GM03348 (cell line): ENCODE measurements around the gene MTFMT.
"Not testable (repeated sequence)": the region's sequence is repeated elsewhere in the genome, so short reads cannot be mapped to it uniquely, and the experiment has no call there.

ENCODE experiments used
- DNase-seq: peaks from one replicate; pipeline ENCODE4 v3.0.0; 2012; ENCODE audit warnings: low spot score

Gene MTFMT

DNA sequence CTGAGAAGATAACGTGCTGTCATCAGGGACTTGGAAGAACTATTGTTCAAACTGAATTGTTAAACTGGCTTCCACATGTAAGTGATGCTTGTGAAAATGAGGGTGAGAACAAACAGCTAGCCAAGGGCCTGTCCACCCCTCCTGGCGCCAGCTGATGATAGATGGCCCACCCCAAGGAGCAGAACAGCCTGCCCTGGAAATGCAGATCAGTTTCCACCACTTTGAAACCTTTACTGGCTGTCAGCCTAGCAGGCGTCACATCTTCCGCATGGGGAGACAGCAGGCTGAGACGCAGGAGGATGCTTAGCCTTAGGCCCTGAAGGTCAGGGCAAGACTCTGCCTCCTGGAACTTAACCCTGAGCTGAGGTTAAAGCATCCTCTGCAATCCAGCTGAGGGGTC is 9.4 kb upstream of the MTFMT start:
- no peak for DNase-seq

DNA sequence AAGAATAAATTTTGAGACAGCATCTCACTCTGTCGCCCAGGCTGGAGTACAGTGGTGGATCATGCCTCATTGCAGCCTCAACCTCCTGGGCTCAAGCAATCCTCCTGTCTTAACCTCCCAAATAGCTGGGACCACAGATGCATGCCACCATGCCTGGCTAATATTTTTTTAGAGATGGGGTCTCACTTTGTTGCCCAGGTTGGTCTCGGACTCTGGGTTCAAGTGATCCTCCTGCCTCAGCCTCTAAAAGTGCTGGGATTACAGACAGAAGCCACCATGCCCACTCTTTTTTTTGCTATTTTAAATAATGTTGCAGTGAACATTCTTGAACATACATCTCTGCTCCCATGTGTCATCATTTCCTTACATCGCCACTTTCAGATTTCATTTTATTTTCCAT is 9.0 kb upstream of the MTFMT start:
- no peak for DNase-seq

DNA sequence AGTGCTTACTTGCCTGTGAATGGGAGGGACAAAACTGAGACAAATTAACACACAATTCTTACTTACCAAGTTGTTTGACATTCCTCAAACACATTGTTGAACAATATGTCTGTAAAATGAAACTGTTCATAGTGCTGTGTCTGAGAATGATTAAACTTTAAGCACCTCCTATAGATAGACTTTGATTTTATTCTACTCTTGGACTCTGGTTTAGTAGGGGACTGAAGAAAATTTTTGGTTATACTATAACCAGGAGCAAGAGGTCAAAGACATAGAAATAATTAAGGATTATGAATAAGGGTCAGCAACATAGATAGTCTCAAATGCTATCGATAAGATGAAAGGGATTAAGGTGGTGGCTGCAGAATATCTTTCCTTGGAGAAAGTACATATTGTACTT is 7.9 kb upstream of the MTFMT start:
- no peak for DNase-seq

DNA sequence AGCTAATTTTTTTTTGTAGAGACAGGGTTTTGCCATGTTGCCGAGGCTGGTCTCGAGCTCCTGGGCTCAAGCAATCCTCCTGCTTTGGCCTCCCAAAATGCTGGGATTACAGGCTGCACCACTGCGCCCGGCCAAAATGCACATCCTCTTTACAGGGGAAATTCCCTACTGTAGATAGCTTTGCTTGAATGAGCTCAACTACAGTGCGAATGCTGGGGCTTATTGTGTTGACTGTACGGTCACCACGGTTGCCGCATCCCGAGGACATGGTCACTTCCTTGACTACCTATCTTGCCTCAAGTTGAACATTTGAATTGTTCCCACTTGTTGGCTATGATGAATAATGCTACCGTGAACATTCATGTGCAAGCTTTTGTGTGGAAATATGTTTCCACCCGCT is 5.3 kb upstream of the MTFMT start:
- no peak for DNase-seq

DNA sequence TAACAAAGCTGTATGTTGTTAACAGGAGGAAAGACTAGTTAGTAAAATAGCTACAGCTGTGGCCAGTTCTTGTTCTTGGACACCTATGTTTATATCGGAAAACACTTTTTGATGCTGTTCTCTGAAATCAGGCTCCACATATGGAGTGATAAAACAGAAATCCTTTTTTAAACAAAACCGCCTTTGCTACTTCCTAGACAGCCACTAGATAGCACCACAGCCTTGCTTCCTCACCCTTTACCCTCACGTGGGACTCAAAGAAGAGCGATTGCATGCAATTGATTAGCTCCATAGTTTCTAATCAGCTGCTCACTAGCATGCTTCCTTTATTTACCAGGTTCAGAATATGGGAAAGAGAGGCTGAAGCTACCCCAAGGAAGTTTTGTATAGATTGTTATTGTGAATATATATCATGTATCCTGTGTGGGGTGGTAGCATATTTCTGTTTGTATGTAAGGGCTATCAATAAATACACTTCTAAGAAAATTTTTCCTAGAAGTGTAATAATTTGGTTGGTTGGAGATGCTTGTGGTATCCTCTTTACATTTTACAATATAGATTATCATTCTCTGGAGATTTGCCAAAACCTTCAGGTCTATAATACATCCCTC is 4.3 kb upstream of the MTFMT start:
- DNase-seq, result peak; percentile 71

DNA sequence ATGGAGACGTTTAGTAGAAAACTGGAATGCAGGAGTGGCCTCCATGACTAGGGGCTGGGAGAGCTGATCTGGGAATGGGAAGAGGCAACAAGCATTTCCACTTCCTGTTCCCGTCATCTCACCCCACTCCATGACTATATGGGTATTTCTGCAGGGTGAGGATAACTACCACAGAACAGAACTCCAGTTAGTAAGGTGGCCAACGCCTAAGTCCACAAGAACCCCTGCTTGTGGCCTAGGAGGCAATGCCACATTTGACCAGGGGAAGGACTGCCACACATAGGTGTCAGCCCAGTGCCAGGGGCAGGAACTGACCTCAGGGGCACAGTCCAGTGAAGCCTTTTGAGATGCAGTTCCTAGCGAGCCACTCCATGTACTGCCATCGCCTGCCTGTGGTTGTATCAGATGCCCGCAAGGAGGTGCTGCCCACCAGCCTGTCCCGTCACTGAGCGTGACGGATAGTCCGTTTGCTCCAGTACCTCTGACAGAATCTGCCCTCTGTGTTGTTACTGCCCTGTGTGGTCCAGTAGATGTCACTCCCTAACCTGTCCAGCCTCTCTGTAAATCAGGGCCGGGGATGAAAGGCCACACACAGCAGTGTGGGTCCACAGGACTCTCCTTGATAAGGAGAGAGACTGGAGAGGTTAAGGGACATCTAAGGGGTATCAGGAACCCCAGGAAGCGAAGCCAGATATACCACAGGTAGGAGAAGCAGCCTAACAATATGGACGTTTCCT is 3.5 kb upstream of the MTFMT start:
- peak; percentile 66 for DNase-seq

DNA sequence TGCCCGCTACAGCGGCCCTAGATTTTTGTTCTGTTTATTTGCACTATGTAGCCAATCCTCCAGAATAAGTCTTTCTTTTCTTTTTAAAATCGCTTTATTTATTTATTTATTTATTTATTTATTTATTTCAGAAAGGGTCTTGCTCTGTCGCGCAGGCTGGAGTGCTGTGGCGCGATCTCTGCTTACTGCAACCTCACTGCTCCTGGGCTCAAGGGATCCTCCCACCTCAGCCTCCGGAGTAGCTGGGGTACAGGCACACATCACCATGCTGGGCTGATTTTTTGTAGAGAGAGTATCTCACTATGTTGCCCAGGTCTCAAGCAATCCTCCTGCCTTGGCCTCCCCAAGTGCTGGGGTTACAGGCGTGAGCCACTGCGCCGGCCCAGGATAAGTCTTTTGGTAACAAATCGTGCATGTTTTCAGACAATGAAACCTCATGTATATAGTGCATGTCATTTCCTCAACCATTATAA is 333 bp upstream of the MTFMT start:
- DNase-seq, result no peak

DNA sequence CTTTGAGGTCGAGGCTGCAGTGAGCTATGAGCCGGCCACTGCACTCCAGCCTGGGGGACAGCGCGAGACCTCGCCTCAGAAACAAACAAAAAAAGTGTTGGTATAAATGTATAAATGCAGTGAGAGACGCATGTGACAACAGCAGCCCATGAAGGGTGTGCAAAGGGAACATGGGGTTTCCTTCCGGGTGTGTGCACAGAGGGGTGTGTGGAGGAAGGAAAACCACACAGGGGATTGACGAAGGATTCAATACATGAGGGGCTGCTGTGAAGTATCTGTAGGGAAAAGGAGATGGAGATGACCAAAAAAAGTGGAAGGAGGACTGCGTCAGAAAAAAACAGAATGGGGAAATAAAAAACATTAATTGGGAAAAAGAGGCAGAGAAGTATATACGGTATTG is 1.1 kb downstream of the MTFMT start:
- DNase-seq, result peak; percentile 15

DNA sequence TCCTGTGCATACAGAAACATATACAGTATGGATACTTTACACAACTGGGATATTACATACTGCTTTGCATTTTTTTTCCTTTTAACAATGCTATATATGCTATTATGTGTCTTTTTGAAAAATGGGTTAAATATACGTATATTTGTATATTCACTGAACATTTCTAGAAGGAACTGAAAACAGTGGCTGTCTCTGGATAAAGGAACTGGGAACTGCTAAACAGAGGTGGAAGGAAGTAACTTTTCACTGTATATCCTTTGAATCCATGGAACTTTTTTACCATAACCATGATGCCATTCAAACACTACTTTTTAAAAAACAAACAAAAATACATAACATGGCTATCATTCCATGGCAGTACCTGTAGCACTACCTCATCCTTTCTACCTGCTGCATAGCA is 1.8 kb downstream of the MTFMT start:
- DNase-seq, result no peak

DNA sequence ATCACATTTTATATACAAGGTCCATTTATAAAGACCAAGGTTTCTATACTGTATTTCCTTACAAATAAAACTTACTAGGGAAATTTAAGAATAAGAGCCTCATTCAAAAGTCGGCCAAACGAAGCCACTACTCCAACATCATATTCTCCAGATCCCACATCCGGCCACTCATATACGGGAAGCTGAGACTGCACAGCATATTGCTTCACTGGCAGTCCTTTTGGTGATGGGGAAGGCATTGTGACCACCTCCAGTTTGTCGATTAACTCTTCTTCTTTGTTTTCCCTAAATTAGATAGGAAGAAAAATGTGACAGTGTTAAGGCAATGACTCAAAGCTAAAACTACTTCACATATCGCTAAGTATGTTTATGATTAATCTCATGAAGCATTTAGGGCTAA is 2.7 kb downstream of the MTFMT start:
- DNase-seq, result no peak

DNA sequence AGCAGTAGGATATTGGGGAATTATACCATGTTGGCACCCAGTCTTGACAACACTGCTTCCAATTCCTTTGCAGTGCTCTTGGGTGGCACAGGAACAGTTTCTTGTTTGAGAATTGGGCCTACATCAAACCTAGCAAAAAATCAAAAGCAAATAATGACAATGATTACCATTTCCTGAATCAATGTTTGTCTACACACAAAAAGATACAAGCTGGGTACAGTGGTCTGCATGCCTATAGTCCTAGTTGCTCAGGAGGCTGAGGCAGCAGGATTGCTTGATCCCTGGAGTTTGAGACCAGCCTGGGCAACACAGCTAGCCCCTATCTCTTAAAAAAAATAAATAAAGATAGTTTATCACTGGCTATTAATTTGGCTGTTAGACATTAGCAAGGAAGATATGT is 8.0 kb downstream of the MTFMT start:
- no peak for DNase-seq

DNA sequence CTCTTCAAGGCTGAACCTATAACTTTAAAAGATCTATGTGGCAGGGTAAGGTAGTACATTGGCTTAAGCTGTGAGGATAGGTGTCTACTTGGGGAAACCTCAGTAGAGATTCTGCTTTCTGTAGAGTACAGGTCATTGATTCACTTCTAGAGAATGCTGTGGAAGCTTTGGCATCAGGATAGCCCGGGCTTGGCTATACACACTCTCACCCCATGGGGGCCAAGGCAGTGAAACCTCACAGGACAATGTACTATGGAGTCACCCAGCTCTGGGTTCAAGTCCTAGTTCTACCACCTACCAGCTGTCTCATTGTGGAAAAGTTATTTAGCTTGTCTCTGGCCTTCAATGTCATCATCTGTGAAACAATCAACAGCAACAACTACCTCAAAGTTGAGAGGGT is 9.0 kb downstream of the MTFMT start:
- no peak for DNase-seq

DNA sequence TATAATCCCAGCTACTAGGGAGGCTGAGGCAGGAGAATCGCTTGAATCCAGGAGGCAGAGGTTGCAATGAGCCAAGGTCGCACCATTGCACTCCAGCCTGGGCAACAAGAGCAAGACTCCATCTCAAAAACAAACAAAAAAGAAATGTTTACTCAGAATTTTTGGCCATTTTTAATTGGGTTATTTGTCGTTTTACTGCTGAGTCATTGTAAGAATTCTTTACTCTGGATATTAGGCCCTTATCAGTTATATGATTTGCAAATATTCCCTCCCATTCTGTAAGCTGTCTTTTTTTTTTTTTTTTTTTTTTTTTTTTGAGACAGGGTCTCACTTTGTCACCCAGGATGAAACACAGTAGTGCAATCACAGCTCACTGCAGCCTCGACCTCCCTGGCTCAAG is 18.2 kb downstream of the MTFMT start:
- DNase-seq, result not testable (repeated sequence)

DNA sequence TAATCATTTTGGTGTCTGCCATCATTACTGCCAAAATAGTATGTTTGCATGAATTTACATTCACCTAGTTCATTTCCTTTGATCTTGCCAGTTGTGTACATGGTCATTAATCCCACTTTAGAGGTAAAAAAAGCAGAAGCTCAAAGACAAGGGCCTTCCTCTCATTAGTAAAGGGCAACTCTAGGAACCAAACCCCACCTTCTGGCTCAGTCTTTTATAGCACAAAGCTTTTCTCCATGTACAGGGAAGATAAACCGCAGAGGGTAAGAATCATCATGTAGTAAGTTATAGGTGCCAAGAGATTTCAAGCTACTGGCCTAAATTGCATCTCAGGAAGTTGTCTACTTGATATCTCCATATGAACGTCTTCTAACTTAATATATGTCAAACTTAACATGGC is 20.5 kb downstream of the MTFMT start:
- no peak for DNase-seq

DNA sequence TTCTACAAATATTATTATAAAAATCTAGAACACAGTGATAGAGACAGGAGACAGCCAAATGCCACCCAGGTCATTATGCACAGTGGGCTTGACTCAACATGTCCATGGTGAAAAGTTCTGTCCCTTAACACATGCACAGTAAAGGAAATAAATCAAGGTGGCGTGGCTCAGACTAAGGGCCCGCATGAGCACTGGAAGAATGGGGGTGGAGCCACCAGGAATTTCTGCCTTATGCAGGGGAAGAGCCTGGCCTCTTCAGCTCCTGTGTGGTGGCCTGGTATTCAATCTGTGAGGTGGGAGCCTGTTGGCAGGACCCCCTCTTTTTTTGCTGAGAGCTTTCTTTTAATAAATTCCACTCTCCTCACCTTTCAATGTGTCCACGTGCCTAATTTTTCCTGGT is 22.6 kb downstream of the MTFMT start:
- no peak for DNase-seq

DNA sequence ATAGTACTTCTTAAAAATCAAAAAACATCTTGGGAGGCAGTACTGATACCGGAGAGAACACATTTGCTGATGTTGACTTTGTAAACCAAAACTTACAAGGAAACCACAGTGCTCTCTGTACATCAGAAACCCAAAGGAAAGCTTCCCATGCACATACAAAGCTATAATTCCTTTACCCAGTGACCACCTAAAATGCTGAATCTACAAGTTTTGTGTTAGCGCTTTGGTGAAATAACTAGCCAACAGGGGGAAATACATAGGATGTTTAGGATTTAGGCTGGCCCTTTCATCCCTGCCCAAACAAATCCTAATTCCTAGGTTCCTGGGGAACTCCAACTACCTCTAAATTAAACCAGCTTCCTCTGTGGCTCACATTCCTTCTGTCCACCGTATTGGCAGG is 24.4 kb downstream of the MTFMT start:
- DNase-seq, result no peak

DNA sequence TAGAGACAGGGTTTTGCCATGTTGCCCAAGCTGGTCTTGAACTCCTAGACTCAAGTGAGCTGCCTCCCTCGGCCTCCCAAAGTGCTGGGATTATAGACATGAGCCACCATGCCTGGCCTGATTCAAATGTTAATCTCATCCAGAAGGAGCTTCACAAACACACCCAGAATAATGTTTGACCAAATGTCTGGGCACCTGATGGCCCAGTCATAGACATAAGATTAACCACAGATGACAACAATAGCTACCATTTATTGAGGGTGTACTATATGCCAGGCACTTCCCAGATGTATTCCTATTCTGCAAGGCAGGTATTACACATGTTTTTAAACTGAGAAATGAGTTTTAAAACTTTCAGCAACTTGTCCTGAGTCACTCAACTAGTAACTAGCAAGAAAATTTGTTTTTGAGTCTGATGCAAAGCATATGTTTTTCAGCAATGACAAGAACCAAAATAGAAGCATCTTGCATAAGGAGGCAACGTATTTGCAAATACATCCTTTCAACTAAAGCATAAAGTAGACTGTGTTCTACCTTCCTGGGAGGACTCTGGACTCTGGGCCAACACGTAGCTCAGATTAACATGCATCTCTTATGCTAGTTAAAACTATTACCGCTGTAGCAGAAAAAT is 31.6 kb downstream of the MTFMT start:
- no peak for DNase-seq

DNA sequence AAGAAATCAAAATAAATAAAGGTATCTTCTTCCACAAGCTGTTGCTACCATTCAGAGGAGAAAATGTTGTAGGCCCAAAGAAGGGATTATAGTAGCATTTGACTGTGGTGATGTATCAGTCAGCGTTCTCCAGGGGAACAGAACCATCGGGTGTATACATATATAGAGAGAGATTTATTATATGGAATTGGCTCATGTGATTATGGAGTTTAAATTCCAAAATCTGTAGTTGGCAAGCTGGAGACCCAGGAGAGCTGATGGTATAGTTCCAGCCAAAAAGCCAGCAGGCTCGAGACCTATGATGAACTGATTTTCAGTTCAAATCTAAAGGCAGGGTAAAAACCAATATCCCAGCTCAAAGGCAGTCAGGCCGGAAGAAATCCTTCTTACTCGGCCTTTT is 32.4 kb downstream of the MTFMT start:
- DNase-seq, result no peak

DNA sequence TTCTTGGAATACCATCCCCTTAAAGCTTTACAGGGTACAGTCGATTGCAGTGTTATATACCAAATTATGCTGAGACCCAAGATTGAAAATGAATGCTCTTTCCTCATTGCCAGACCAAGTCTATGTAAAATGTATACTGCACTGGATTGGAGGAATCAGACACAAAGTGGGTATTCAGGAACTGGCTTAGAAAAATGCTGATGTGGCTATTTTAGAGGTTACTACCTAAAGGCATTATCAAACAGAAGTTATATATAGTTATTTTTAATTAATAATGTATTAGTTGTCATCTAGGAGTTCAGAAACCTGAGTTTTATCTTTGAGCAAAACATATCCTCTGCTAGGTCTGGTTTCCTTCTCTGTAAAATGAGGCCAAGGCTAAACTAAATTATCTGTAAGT is 36.1 kb downstream of the MTFMT start:
- no peak for DNase-seq

DNA sequence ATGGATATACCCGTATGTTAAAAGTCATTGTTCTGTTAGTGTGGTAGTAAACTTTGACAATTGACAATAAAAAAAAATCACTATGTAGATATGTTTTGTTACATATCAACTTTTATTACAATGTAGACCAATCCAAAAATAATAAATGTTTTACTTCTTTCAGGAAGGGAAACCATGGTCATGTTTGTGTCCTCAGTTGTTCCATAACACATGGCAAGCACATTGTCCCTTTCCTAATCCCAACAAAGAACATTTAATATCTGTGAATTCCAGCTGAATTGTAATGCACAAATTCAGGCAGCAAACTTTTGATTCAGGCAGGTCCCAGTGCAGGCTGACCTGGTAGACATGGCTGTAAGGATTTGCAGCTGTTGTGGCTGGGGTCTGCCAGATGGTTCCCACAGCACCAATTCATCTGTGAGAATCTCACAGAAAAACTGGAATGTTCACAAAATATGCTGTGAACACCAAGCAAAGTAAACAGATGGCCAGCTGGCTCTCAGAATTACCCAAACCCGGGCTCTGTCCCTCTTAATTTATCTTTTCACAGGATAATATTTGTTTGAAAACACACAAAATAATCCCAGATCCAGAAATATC is 37.8 kb downstream of the MTFMT start:
- DNase-seq, result no peak

DNA sequence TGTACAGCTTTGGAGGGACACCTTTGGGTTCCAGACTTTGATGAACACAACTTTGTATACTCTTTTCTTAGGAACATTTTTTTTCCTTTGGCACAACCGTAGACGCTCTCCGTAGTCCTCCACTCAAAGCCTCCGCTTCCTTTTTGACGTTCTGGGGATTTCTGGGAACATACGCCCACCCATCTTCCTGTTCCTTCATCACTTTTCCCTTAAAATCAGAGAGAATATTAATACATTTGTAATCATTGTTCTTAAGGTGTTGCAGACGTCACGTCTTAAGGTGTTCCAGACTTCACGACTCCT is 39.3 kb downstream of the MTFMT start:
- DNase-seq, result no peak

DNA sequence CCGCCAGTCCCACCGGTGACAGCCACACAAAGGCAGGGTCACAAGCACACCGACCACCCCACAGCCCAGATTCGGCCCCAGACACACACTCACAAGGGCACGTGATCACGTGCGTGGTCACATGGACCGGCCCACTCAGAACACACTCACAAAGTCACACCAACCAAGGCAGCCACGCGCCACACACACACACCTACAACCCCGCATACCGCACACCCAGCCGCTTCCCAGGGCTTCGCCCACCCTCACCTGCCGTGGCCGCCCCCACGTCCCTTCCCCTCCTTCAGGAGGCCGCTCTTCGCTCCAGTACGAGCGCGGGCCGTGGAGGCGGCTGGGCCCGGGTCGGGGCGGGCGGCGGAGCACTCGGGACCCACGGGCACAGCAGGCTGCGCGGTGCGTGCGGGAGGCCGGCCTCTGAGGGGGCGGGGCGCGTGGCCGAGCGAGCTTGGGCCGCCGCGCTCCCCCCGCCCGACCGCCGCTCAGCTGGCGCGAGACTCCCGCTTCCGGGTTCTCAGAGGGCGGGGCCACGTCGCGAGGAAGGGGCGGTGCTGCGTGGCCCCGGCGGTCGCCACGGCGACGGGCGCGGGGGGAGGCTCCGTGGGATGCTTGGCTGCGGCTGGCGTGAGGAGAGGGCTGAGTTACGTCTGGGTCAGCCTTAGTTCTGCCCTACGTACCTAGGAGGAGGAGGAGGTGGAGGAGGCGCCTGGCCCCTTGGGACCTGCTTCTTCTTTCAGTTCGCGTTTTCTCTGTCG is 39.8 kb downstream of the MTFMT start, which contains the start of gene SPG21:
Gene SPG21 (minus strand): TSS at position 499 of the 752 bp plus-strand sequence. CDS start 6,345 bp downstream, outside the sequence.
- peak; percentile 99 for DNase-seq
